GM18951 (cell line): ENCODE data around the gene DMBX1.

Source experiments
- POLR2A ChIP-seq: IDR thresholded peaks from 4 replicates; pipeline ENCODE4 v1.6.1; 2011; ENCODE audit warnings: mild to moderate bottlenecking; ENCODE audit not compliant: insufficient read length, insufficient read depth; ENCODE audit errors: extremely low read depth
- in situ Hi-C: fragments of 300-500 bp; cut with MboI; formaldehyde crosslinking; loops from one replicate; pipeline ENCODE4 v1.12.0; 2022; ENCODE audit warnings: low sequenced_read_pairs, mixed read lengths, inconsistent platforms; ENCODE audit not compliant: unreplicated experiment

The DMBX1 gene

DNA sequence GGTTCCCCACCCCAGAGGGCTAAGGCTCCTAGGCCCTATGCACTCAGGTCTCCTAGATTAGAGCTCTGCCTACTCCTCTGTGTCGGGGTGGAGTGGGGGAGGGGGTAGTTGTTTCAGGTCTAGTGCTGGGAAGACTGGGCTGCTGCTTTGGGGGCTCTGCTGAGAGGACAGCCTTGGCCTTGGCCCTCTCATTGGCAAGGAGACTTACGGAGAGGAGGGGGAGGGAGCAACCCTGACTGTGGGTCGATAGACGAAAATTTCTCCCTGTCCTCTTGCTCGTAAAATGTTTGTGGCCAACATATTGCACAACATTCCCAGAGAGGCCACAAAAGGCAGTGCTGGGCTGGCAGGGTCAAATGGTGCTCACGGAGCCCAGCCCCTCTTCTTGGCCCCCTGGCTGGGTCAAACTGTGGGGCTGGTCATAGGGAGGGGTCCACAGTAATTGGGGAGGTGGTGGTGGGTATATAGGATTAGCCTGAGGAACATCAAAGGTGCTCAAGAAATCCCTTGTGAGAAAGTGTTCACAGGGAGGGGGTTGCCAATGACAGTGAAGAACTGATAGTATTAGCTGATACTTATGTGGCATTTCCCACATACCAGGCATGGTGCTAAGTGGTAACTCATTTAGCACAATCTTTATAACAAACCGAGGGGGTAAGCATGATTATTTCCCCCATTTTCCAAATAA lies 8.5 kb upstream of the DMBX1 start:
- in situ Hi-C loops: no loop called here
- no peak for TF ChIP-seq POLR2A

DNA sequence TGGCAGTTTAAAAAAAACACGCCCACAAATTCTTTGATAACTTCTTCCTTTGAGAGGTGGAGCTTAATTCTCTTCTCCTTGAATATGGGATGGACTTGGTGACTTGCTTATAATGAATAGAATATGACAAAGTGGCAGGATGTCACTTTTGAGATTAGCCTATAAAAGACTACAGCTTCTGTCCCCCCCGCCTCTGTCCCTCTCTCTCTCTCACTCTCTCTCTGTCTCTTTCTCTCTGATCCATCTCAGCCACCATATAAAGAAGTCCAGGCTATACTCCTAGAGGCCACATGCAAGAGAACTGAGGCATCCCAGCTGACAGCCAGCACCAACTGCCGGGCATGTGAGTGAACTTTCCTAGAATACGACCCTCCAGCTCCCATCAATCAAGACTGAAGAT lies 7.7 kb upstream of the DMBX1 start:
- in situ Hi-C loops: no loop called here
- no peak for TF ChIP-seq POLR2A

DNA sequence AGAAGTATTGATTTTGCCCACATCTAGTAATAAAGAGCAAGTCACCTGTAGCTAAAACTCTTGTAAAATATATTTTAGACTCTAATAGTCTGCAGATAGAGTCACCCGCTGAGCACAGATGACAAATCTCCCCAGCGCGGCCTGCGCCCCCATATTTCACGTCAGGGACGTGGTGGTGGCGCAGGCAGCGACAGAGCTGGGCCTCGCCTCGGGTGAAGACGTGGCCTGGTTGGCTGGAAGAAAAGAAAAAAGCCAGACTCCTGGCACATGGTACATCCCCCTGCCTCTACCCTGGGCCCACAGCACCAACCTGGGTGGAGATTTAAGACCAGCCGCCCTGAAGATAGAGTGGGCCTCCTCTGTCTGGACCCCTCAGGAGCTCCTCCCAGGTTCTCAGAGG lies 6.0 kb upstream of the DMBX1 start:
- no peak for TF ChIP-seq POLR2A
- in situ Hi-C loops: no loop called here

DNA sequence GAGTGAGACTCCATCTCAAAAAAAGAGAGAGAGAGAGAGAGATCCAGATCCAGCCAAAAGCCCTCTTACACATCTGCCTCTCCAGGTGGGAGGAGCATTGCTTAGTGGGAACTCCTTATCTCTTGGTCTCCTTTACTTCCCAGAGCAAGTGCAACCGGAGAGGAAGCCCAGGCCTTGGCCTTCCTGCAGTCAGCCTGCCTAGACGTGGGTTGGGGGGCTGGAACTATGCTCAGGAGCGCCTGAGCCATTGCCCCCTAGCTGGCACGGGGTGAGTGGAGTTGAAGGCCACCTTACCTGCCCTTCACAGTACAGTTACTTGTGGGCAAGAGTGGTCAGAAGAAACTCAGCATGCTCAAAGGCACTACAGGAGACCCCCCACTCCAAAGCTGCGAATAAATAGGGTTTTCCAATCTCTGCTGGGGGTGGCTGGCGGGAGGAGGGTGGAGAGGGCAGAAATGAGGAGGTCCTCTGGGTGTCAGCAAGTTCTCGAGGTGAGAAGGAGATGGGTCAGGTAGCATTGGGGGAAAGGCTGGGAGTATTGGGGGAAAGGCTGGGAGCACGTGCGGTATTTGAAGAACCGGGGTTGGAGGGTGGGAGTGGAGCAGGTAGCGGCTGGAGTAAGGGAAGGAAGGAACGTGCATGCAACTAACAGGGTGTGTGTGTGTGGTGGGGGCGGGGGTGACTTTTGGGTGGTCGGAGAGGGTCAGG lies 4.7 kb upstream of the DMBX1 start:
- TF ChIP-seq POLR2A: no peak
- in situ Hi-C loops: no loop called here

DNA sequence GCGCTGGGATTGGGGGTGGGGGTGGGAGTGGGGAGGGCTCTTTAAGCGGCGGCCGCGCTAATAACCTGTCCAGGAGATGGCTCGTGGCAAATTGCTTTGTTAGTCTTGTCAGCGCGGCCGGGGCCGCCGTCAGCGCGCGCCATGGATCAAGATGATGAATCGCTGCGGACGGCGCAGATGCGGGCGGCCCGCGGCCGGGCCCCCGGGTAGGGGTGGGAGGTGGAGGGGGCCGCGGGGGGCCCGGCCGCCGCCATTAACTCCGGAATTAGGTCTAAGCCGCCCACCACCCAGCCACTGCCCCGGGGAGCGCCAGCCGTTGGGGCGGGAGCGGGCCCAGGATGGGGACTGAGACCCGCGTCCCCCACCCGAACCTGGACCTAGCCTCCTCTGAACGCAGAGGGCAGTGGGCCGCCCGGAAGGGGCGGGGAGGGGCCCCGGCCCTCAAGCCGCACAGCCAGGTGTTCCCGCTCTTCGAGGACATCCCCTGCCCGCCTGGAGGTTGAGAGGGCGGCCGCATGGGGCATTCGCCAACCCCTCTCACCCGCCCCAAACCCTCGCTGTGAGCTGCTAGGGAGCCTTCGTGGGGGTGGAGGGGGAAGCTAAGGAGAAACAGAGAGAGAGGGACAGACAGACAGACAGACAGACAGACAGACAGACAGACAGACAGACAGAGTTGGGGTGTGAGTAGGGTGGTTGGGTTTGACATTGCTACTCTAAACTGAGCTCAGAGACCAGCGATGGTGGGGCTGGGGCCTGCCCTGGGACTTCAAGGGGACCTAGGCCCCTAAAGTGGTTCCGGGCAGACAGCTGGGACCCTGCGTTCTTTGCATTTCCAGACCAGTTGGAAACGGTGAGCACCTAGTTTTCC lies 3.8 kb upstream of the DMBX1 start:
- in situ Hi-C loops: no loop called here

DNA sequence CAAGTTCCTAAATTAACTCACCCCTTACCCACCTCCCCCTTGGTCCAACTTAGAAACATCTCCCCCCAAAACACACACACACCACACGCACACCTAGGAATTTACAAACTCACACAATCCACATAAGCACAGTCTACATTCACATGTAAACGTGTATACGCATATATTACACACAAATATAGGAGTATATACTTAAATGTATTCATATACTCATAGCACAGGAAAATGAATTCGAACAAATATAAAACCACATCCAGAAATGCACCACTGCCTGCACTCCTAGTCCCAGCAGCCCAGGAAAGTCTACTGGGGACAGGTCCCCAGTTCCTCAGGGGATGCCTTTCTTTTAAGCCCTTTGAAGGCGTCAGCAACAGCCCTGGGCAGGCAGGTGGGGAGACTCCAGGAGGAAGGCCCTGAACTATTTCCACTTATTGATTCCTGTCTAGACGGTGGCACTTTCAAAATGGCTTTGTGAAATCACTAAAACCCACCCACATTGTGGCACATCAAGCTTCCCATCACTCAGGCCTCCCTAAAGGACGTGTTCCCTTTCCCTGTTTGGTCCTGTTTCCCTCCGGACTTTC lies 3.1 kb upstream of the DMBX1 start:
- in situ Hi-C loops: no loop called here
- TF ChIP-seq POLR2A: no peak

More for the DNA sequence above, 3.8 kb upstream of the DMBX1 start:
- no peak for TF ChIP-seq POLR2A

DNA sequence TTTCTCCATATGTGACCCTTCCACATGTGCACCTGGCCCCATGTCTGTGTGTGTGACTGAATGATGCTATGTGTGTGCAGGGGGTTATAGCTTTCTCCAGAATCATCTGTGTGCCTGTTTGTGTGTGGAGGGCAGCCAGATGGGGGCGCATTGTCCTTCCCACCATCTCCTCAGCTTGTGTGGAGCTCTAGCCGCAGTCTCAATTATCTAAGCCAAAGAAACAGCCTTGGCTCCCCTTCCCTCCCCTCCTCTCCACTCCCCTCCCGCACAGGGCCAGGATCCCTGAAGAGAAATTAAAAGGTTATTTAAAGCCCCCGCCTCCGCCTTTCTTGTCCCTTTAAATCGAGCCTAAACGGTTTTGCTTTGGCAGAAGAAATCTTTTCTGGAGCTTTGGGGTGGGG lies 1.8 kb upstream of the DMBX1 start:
- TF ChIP-seq POLR2A: no peak
- in situ Hi-C loops: no loop called here

DNA sequence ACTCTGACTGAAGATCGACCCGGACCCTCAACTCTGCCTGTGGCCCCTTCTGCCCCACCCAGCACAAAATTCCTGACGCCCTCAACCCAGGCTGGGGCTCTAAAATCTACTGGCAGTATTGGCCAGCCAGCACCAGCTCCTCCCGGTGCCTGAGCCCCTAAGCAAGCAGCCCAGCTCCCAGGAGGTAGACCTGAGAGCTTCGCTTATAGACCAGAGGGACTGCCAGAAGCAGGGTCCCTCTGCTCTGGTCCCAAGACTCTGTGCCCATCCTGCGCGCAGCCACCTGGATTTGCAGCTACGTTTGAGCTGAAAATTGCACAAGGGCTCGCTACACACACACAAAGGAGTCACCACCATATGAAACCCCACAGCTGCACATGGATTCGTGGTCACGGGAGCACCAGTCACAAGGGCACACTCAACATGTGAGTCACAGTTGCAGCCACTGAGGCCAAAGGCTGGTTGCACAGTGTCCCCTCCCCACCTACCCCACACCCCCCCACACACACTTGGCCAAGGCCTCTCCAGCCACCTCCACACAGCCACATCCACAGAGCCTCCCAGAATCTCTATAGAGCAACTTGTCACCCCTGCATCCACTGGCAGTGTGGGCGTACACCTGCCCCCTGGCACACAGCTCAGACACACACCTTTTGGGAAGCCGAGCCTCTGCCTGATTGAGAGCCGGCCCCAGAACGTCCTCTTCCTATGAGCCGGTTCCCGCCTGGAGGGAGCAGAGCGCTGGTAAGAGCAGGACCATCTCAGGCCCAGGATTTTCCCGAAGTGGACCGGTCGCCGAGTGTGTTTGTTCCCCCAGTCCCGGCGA lies 1.1 kb upstream of the DMBX1 start:
- no peak for TF ChIP-seq POLR2A
- in situ Hi-C loops: no loop called here

DNA sequence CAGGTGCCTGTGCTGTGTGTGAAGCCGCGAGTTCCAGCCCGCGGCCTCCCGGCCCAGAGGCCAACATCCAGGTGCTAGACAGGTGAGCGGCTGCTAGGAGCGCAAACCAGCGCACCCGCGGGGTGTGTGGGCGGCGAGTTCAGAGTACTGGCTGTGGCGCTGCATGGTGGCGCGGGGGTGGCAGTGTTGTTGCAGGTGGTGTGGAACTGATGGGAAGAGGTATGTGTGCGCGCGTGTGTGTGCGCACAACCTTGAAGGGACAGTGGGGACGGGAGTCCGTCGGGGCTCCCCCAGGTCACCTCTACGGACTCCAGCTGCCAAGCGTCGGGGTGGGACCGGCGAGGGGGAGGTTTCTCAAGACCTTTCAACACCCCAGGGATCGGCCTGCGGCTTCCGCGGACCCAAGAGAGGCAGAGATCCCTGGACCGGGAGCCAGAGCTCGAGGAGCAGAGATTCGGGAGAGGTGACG lies 433 bp upstream of the DMBX1 start:
- in situ Hi-C loops: no loop called here
- no peak for TF ChIP-seq POLR2A

DNA sequence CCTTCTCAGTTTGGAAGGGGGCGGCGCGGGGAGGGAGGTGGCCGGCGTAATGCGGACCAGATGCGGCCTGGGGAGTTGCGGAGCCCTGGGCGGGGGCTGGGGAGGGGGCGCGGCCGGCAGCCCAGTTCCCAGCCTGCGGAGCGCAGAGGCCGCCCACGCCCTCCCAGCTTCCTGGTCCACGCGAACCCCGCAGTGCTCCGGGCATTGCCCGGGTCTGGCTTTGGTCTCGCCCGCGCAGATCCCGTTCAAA lies 695 bp downstream of the DMBX1 start:
- TF ChIP-seq POLR2A: no peak
- in situ Hi-C loops: no loop called here

DNA sequence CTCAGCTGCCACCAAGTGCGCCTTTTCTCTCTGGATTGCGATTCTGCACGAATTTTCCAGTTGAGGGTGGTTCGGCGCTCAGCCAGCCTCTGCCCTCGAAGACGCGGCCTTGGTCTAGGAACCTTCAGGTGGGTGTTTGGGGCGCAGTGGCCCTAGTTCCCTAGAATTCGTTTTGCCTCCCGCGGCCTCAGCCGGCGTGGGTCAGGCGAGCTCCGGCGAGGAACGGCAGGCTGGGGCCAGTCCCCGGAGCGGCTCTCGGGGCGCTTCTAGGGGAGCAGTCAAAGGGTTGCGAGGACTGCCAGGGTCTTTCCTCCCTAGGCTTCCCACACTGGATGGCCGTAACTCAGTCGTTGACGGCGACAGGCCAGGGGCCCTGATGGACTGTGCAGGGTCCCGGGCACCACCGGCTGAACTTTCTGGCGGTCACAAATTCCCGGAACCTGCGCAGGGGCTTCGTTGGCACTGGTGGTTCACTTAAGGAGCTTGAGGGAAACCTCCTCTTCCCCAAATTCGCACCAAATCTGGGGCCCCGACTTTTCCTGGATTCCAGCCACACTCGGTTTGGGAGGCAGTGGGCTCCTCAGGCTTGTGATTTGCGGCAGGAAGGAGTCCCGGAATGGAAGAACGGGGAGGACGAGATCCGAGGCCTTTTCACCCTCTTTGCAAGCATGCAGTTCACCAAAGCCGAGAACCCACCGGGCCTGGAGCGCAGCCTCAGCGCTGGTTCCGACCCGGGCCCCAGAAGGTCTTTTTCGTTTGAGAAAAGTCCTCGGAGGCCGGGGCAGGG lies 1.2 kb downstream of the DMBX1 start:
- in situ Hi-C loops: no loop called here
- TF ChIP-seq POLR2A: no peak
